ENCODE measurements around the gene CLPSL2.

The CLPSL2 gene

DNA sequence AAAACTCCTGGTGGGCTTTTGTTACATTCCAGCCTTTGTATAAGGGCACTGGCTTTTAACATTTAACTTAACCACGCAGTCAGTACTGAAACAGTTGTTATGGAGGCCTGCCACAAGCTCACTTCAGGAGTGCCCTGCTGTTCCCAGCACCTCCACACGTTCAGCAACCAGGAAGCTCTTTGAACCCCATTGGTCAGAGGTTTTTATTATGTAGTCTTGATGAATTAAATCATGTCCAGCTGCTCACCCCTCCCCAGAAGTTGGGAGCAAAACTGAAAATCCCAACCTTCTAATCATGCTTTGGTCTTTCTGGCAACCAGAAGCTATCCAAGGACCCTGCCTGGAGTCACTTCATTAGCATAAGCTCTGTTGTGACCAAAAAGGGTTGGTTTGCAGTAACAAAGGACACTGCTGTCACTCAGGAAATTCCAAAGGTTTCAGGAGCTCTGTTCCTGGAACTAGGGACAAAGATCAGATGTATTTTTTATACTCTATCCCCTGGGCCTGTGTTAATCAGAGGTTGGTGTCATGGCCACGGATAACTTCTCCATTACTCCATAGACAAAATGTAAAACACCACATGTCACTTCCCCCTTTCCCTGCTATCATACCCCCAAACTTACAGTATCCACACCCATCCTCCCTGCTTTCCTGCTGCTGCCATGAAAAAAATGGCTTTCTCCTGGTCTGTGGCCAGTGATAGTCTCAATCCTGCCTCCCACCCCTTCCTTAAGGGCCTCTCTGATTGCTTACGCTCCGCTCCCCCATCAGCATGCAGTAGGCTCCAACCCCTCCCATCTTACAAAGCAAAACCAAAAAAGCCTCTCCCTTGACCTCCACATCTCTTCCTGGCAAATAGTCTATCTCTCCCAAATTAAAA is 36.5 kb upstream of the CLPSL2 start:
- Histone ChIP-seq H3K27ac (no peak overlapping the region), H3K9ac (ENCODE audit: insufficient read length) (no peak overlapping the region), H3K36me3 (ENCODE audit: insufficient read depth, low read length) (no peaks in the 10 kb centered on the region), H3K4me3 (no peak overlapping the region), H3K9me3 (ENCODE audit: low read depth, low read length) (no peaks in the 10 kb centered on the region)
- no peak for DNase-seq (ENCODE audit: low read depth, low spot score)
- TF ChIP-seq EZH2 (IDR thresholded peaks at IDR 0.05) (no peak), FOXP2 (optimal IDR thresholded peaks at IDR 0.05; ENCODE audit: control extremely low read depth, extremely low read length, insufficient read depth) (no peak), POLR2AphosphoS5 (IDR thresholded peaks at IDR 0.05; ENCODE audit: borderline replicate concordance, low read depth, low read length) (no peak)

- Histone ChIP-seq H3K9me3 (ENCODE audit: low read depth, low read length) (no peaks in the 10 kb centered on the region), H3K9ac (ENCODE audit: insufficient read length) (no peak overlapping the region), H3K27ac (no peak overlapping the region), H3K4me3 (no peak overlapping the region), H3K36me3 (ENCODE audit: insufficient read depth, low read length) (no peaks in the 10 kb centered on the region)
- no peak for DNase-seq (ENCODE audit: low read depth, low spot score)
- TF ChIP-seq FOXP2 (optimal IDR thresholded peaks at IDR 0.05; ENCODE audit: control extremely low read depth, extremely low read length, insufficient read depth) (no peak), POLR2AphosphoS5 (IDR thresholded peaks at IDR 0.05; ENCODE audit: borderline replicate concordance, low read depth, low read length) (no peak), EZH2 (IDR thresholded peaks at IDR 0.05) (no peak)
Observed at GRCh38 chr6:35742842-35743241, 33.6 kb upstream of the CLPSL2 start.

DNA sequence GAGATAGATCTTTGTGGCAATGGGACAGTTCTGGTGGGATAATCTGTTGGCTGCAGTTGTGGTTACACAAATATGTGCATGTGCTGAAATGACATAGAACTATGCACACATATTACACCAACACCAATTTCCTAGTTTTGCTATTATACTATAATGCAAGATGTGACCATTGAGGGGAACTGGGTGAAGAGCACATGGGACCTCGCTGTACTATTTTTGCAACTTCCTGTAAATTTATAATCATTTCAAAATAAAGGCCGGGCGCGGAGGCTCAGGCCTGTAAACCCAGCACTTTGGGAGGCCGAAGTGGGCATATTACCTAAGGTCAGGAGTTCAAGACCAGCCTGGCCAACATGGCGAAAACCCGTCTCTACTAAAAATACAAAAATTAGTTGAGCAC is 30.9 kb upstream of the CLPSL2 start:
- no peak for TF ChIP-seq FOXP2 (optimal IDR thresholded peaks at IDR 0.05; ENCODE audit: control extremely low read depth, extremely low read length, insufficient read depth)
- no peak for TF ChIP-seq EZH2 (IDR thresholded peaks at IDR 0.05)
- no peak for TF ChIP-seq POLR2AphosphoS5 (IDR thresholded peaks at IDR 0.05; ENCODE audit: borderline replicate concordance, low read depth, low read length)

GRCh38 chr6:35746516-35746915 is 29.9 kb upstream of the CLPSL2 start:
- H3K4me3 ChIP-seq = no peak overlapping the region
- no peak for TF ChIP-seq POLR2AphosphoS5 (IDR thresholded peaks at IDR 0.05; ENCODE audit: borderline replicate concordance, low read depth, low read length)
- no peak for TF ChIP-seq FOXP2 (optimal IDR thresholded peaks at IDR 0.05; ENCODE audit: control extremely low read depth, extremely low read length, insufficient read depth)
- TF ChIP-seq EZH2 (IDR thresholded peaks at IDR 0.05) = no peak
- H3K36me3 ChIP-seq (ENCODE audit: insufficient read depth, low read length) = no peaks in the 10 kb centered on the region
- DNase-seq (ENCODE audit: low read depth, low spot score) = no peak
- no peaks in the 10 kb centered on the region for H3K9me3 ChIP-seq (ENCODE audit: low read depth, low read length)
- no peak overlapping the region for H3K9ac ChIP-seq (ENCODE audit: insufficient read length)
- H3K27ac ChIP-seq = no peak overlapping the region

More for the DNA sequence above, 30.9 kb upstream of the CLPSL2 start:
- no peaks in the 10 kb centered on the region for H3K36me3 ChIP-seq (ENCODE audit: insufficient read depth, low read length)
- no peak overlapping the region for H3K9ac ChIP-seq (ENCODE audit: insufficient read length)
- no peak for DNase-seq (ENCODE audit: low read depth, low spot score)
- H3K27ac ChIP-seq = no peak overlapping the region
- no peak overlapping the region for H3K4me3 ChIP-seq
- no peaks in the 10 kb centered on the region for H3K9me3 ChIP-seq (ENCODE audit: low read depth, low read length)

GRCh38 chr6:35747877-35748276 is 28.5 kb upstream of the CLPSL2 start:
- DNase-seq (ENCODE audit: low read depth, low spot score) = no peak
- no peak overlapping the region for H3K27ac ChIP-seq
- no peak for TF ChIP-seq POLR2AphosphoS5 (IDR thresholded peaks at IDR 0.05; ENCODE audit: borderline replicate concordance, low read depth, low read length)
- no peak for TF ChIP-seq FOXP2 (optimal IDR thresholded peaks at IDR 0.05; ENCODE audit: control extremely low read depth, extremely low read length, insufficient read depth)
- no peak for TF ChIP-seq EZH2 (IDR thresholded peaks at IDR 0.05)
- H3K9me3 ChIP-seq (ENCODE audit: low read depth, low read length) = no peaks in the 10 kb centered on the region
- no peaks in the 10 kb centered on the region for H3K36me3 ChIP-seq (ENCODE audit: insufficient read depth, low read length)
- no peak overlapping the region for H3K9ac ChIP-seq (ENCODE audit: insufficient read length)
- H3K4me3 ChIP-seq = no peak overlapping the region

DNA sequence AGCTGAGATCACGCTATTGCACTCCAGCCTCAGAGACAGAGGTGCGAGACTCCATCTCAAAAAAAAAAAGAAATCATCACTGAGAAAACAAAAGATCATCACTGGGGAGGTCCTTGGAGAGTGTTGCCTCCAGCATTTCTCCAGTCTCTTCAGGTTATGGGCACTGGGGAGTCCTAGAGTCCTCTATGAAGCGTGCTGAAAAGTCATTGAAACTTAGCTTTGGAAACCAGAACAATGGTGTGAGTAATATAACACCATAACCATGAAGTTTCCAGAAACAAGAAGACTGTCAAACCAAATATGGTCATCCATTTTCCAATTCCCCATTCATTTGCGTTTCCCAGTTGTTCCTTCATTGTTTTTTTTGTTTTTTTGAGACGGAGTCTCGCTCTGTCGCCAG is 25.8 kb upstream of the CLPSL2 start:
- no peak for DNase-seq (ENCODE audit: low read depth, low spot score)

DNA sequence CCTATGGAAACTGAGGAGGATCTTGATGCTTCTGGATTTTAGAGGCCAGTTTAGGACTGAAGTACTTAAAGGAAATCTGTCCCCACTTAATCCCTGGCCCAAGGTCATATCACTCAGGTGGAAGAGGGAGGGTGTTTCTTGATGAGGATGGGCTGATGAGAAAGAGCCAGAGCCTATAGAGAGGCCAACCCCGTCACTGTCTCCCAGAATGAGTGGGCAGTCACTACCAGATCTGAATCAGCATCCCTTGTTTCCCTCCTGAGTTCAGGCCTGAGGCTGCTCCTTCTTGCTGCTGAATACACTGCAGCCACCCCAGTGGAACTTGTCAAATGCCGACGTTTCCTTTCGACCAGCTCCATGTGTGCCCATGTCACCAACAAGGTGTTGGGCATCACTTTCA is 24.8 kb upstream of the CLPSL2 start:
- Histone ChIP-seq H3K9me3 (ENCODE audit: low read depth, low read length) (no peaks in the 10 kb centered on the region), H3K4me3 (no peak overlapping the region), H3K36me3 (ENCODE audit: insufficient read depth, low read length) (no peaks in the 10 kb centered on the region), H3K9ac (ENCODE audit: insufficient read length) (no peak overlapping the region), H3K27ac (no peak overlapping the region)
- no peak for TF ChIP-seq FOXP2 (optimal IDR thresholded peaks at IDR 0.05; ENCODE audit: control extremely low read depth, extremely low read length, insufficient read depth)
- TF ChIP-seq EZH2 (IDR thresholded peaks at IDR 0.05) = no peak
- no peak for TF ChIP-seq POLR2AphosphoS5 (IDR thresholded peaks at IDR 0.05; ENCODE audit: borderline replicate concordance, low read depth, low read length)
- DNase-seq (ENCODE audit: low read depth, low spot score) = no peak

More for the DNA sequence above, 25.8 kb upstream of the CLPSL2 start:
- TF ChIP-seq POLR2AphosphoS5 (IDR thresholded peaks at IDR 0.05; ENCODE audit: borderline replicate concordance, low read depth, low read length) = no peak
- no peak for TF ChIP-seq FOXP2 (optimal IDR thresholded peaks at IDR 0.05; ENCODE audit: control extremely low read depth, extremely low read length, insufficient read depth)
- no peak for TF ChIP-seq EZH2 (IDR thresholded peaks at IDR 0.05)
- Histone ChIP-seq H3K4me3 (no peak overlapping the region), H3K36me3 (ENCODE audit: insufficient read depth, low read length) (no peaks in the 10 kb centered on the region), H3K27ac (no peak overlapping the region), H3K9me3 (ENCODE audit: low read depth, low read length) (no peaks in the 10 kb centered on the region), H3K9ac (ENCODE audit: insufficient read length) (no peak overlapping the region)

- Histone ChIP-seq H3K4me3 (no peak overlapping the region), H3K27ac (no peak overlapping the region), H3K9me3 (ENCODE audit: low read depth, low read length) (no peaks in the 10 kb centered on the region), H3K36me3 (ENCODE audit: insufficient read depth, low read length) (no peaks in the 10 kb centered on the region), H3K9ac (ENCODE audit: insufficient read length) (no peak overlapping the region)
- TF ChIP-seq EZH2 (IDR thresholded peaks at IDR 0.05) (no peak), POLR2AphosphoS5 (IDR thresholded peaks at IDR 0.05; ENCODE audit: borderline replicate concordance, low read depth, low read length) (no peak), FOXP2 (optimal IDR thresholded peaks at IDR 0.05; ENCODE audit: control extremely low read depth, extremely low read length, insufficient read depth) (no peak)
- DNase-seq (ENCODE audit: low read depth, low spot score) = no peak
Observed at GRCh38 chr6:35752330-35752729, 24.1 kb upstream of the CLPSL2 start.

Measured in SK-N-MC (cell line).